SU-DHL-6 (cell line): ENCODE results near the gene HNF4A.

Experiments used
- CTCF ChIP-seq: fragments of 200-600 bp; sonication (generic); IDR thresholded peaks from one replicate; pipeline ENCODE4 v1.5.1; 2017; ENCODE audit warnings: antibody characterized with exemption, mild to moderate bottlenecking, low read length, moderate library complexity; ENCODE audit not compliant: insufficient read depth, poor library complexity, severe bottlenecking
- EZH2phosphoT487 ChIP-seq: fragments of 200-600 bp; sonication (generic), shearing (Covaris generic); conservative IDR thresholded peaks from 2 replicates; pipeline ENCODE4 v1.6.1; 2018; ENCODE audit warnings: mild to moderate bottlenecking, antibody characterized with exemption, low read length, moderate library complexity, mixed read lengths

- no peak for TF ChIP-seq CTCF
- TF ChIP-seq EZH2phosphoT487, result no peak
Observed at GRCh38 chr20:44450903-44451450, 95.5 kb downstream of the HNF4A start.
